ENCODE data around the gene PLAA.
"Not testable (repeated sequence)": the region's sequence is repeated elsewhere in the genome, so short reads cannot be mapped to it uniquely, and the experiment has no call there.

The PLAA gene

GRCh38 chr9:26880262-26880661, 66.8 kb downstream of the PLAA start:
- no peak for DNase-seq (ENCODE audit: low read depth)
- no peak for TF ChIP-seq CTCF (IDR thresholded peaks at IDR 0.05; ENCODE audit: low read length, missing control alignments)
- H3K4me3 ChIP-seq (replicated peaks; ENCODE audit: low read depth, low read length), result no peak overlapping the region

GRCh38 chr9:26875155-26875554, 71.9 kb downstream of the PLAA start:
- not testable (repeated sequence) for H3K4me3 ChIP-seq (replicated peaks; ENCODE audit: low read depth, low read length); DNase-seq (ENCODE audit: low read depth)

- no peak overlapping the region for H3K4me3 ChIP-seq (replicated peaks; ENCODE audit: low read depth, low read length)
- peak; percentile 60 for DNase-seq (ENCODE audit: low read depth)
- TF ChIP-seq CTCF (IDR thresholded peaks at IDR 0.05; ENCODE audit: low read length, missing control alignments), result no peak
Observed at GRCh38 chr9:26870292-26870691, 76.8 kb downstream of the PLAA start.

- peak; percentile 46 for TF ChIP-seq CTCF (IDR thresholded peaks at IDR 0.05; ENCODE audit: low read length, missing control alignments)
- H3K4me3 ChIP-seq (replicated peaks; ENCODE audit: low read depth, low read length), result no peak overlapping the region
- DNase-seq (ENCODE audit: low read depth), result peak; percentile 36
Observed at GRCh38 chr9:26863074-26863473, 84.0 kb downstream of the PLAA start.

- no peak overlapping the region for H3K4me3 ChIP-seq (replicated peaks; ENCODE audit: low read depth, low read length)
- TF ChIP-seq CTCF (IDR thresholded peaks at IDR 0.05; ENCODE audit: low read length, missing control alignments), result peak; percentile 66
- peak; percentile 75 for DNase-seq (ENCODE audit: low read depth)
Observed at GRCh38 chr9:26856413-26857032, 90.5 kb downstream of the PLAA start.

All from fibroblast of pulmonary artery (primary cell).